KBM-7 (cell line): ENCODE measurements around the gene INTS6L.

ENCODE experiments used
- DNase-seq: peaks from one replicate; pipeline ENCODE4 v3.0.0-alpha.2; 2015
- in situ Hi-C: fragments of 300-500 bp; cut with MboI; formaldehyde crosslinking; loops from 2 replicates; pipeline ENCODE4 v1.14.3; 2020; ENCODE audit warnings: low sequenced_read_pairs, low pct_unique_long_range_greater_than_20kb, mixed read lengths

INTS6L gene

GRCh38 chrX:135520553-135521404, at the start of gene INTS6L:
TSS of gene INTS6L (plus strand) at chrX:135520660. CDS start at chrX:135520993, 333 bp downstream.
- DNase-seq: peak; percentile 98
- in situ Hi-C loops: no loop called here

DNA sequence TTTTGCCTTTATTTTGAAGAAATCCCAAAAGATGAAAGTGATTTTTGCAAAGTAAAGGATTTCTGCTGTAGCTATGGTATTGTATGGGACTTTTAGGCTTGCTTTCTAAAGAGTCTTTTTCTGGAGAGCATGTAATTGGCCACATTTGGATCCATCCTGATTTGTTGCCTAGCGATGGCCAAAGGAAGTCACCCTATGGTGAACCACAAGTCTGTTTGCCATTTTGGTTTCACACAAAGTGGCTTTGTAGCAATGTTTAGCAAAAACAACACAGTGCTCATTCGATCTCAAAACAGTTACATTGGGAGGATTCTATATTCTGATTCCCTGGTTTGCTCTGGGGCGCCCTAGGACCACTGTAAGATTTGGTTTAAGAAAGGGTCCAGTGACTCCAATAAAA, 44.1 kb upstream of the INTS6L start:
- DNase-seq: no peak
- in situ Hi-C loops: no loop called here

- peak; percentile 84 for DNase-seq
- in situ Hi-C loops: no loop called here
Measured at GRCh38 chrX:135477576-135477975, 42.9 kb upstream of the INTS6L start.

GRCh38 chrX:135480076-135480475, 40.4 kb upstream of the INTS6L start:
- in situ Hi-C loops: no loop called here
- no peak for DNase-seq

GRCh38 chrX:135481696-135482179, 38.7 kb upstream of the INTS6L start:
- DNase-seq: no peak
- in situ Hi-C loops: no loop called here

- in situ Hi-C loops: no loop called here
- DNase-seq: peak; percentile 58
Measured at GRCh38 chrX:135484641-135485289, 35.7 kb upstream of the INTS6L start.

GRCh38 chrX:135489542-135489941, 30.9 kb upstream of the INTS6L start:
- no peak for DNase-seq
- in situ Hi-C loops: no loop called here

- no peak for DNase-seq
- in situ Hi-C loops: no loop called here
Measured at GRCh38 chrX:135490979-135491514, 29.4 kb upstream of the INTS6L start.

GRCh38 chrX:135494453-135494852, 26.0 kb upstream of the INTS6L start:
- in situ Hi-C loops: no loop called here

GRCh38 chrX:135497736-135498135, 22.7 kb upstream of the INTS6L start:
- in situ Hi-C loops: no loop called here
- DNase-seq: no peak

More at GRCh38 chrX:135494453-135494852, 26.0 kb upstream of the INTS6L start:
- DNase-seq: no peak

DNA sequence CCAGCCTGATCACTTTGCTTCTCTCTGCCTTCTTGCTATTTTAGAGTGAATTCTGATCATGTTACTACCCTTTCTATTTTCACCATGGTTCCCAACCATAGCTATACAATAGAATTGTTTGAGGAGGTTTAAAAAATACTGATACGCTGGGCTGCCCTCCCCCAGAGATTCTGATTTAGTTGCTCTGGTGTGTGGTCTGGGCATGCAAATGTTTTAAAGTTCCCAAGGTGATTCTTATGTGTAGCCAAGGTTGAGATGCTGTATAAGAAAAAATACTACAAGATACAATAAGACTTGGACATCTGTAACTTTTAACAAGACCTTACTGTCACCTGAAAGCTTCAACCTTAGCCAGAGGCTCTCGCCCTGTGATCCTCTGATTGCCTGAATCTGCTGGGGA, 22.2 kb upstream of the INTS6L start:
- in situ Hi-C loops: no loop called here
- DNase-seq: no peak

DNA sequence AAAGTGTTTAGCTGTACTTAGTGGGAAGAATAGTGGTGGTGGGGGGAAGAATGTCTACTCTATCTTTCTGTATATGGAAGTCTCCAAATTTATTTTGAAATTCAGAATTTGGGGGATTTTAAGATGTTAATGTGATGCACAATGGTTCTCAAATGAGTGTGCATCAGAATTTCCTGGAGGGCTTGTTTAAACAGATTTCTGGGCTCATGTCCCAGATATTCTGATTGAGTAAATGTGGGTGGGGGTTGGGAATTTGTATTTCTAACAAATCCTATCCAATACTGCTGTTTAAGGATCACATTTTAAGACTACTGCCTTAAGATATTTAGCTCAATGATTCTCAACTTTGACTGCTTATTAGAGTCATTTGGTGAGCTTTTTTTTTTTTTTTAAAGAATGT, 15.1 kb upstream of the INTS6L start:
- DNase-seq: no peak
- in situ Hi-C loops: no loop called here

GRCh38 chrX:135509885-135510284, 10.6 kb upstream of the INTS6L start:
- in situ Hi-C loops: no loop called here
- DNase-seq: no peak

DNA sequence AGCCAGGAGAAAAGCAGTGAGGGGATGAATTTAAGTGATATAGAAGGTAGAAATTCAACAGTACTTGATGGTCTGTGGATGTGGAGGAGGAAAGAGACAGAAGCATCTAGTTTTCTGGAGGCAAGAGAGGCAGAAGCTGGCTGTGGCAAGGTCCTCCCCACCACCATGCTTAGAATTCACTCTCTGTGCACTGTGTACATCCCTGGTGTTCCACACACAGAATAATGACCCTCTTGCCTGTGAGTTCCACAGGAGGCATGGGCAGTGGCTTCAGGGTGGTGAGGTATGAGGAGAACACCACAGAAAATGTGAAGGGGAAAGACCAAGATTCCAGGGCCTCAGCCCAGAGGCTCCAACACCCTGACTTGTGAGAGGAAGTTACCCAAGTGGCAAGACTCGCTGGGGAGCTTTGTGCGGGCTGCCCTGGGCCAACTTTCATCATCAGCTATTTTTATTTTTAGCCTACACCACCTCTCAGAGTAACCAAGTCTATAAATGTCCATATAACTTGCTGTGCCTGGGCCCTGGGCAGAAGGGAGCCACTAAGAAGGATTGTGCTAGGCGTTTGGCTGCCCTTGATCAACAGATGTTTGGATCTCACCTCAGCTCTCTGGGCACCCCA, 7.8 kb upstream of the INTS6L start:
- DNase-seq: no peak
- in situ Hi-C loops: no loop called here

- DNase-seq: no peak
- in situ Hi-C loops: no loop called here
Measured at GRCh38 chrX:135513130-135513515, 7.3 kb upstream of the INTS6L start.

DNA sequence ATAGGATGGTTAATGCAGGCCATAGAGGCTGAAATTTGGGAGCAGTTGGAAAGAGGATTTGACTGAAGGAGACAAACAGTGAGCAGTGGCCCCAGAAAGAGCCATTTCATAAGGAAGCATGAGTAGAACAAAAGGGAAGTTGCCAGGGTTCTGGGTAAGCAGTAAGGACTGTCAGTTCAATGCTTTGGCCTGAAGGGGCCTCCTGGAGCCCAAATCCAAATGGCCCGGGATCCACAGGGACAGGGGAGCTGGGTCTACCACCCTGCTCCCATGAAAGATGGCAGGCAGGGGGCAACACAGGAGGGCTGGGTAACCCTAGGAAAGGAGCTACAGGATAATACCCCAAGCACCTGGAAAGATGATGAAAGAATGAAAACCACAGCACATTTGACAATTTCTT, 4.1 kb upstream of the INTS6L start:
- DNase-seq: peak; percentile 77
- in situ Hi-C loops: no loop called here

GRCh38 chrX:135518161-135518560, 2.3 kb upstream of the INTS6L start:
- in situ Hi-C loops: no loop called here

DNA sequence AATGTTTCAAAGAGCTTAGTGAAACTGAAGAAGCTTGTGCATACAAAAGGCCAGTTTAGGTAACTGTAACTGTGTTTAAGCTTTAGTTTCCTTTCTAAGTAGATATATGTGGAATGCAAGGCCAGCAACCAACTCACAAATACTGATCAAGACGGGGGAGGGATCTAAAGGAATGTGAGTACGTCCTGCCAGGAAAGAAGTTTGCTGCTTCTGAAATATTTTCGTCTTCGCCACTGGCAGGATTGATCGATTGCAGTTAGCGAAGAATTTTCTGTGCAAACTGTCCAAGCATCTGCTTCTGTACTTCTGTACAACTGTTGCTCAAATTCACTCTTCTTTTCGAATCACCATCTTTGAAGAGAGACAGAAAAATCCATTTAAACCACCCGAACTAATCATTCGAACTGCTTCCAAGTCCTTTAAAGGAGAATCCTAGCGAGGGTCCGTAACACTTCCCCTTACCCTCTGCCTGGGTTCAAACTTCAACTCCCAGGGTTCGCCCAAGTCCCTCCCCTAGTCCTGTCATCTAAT, 373 bp upstream of the INTS6L start:
- in situ Hi-C loops: no loop called here
- no peak for DNase-seq

More at GRCh38 chrX:135518161-135518560, 2.3 kb upstream of the INTS6L start:
- DNase-seq: no peak

DNA sequence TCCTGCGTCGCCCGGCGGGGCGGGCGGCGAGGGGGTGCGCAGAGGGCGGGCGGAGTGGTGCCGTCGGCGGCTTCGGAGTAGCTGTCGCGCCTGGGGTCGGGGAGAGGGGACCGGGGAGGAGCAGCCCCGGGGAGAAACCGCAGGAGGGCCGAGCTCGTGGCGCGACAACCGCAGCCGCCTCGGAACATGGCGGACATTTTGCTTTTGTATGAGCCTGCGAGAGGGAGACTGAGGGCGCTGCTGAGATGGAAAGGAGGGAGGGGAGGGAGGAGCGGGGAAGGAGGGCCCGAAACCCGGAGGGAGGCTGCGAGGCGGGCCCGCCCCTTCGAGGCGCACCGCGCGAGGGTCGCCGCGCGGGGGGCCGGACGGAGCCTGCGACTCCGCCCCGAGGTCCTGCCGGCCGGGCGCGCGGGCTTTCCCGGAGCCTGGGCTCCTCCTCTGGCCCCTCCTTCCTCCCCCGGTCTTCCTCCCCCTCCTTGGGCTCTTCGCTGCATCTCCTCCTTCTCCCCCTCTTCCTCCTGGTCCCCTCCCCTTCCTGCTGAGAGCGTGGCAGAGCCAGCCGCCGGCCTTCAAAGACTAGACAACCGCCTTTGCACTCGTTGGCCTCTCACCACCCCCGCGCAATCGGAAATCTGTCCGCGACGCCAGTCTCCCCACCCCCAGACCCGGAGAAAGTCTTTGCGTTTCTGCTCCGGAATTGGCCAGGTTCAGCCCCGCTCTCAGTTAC, 1.1 kb downstream of the INTS6L start:
- in situ Hi-C loops: no loop called here

More for the DNA sequence above, 1.1 kb downstream of the INTS6L start:
- peak; percentile 98 for DNase-seq
